Colon (tissue), 2 donors: ENCODE data around the gene INSM1.

Experiments used
- FAIRE-seq: peaks from 2 replicates; lab custom pipeline; 2012; peaks lifted over from hg19 to GRCh38; lab: Jason Lieb, UNC
- donor health status: control.
- donor health status: control.

Gene INSM1

GRCh38 chr20:20395087-20395486, 27.2 kb downstream of the INSM1 start:
- FAIRE-seq, result no peak

DNA sequence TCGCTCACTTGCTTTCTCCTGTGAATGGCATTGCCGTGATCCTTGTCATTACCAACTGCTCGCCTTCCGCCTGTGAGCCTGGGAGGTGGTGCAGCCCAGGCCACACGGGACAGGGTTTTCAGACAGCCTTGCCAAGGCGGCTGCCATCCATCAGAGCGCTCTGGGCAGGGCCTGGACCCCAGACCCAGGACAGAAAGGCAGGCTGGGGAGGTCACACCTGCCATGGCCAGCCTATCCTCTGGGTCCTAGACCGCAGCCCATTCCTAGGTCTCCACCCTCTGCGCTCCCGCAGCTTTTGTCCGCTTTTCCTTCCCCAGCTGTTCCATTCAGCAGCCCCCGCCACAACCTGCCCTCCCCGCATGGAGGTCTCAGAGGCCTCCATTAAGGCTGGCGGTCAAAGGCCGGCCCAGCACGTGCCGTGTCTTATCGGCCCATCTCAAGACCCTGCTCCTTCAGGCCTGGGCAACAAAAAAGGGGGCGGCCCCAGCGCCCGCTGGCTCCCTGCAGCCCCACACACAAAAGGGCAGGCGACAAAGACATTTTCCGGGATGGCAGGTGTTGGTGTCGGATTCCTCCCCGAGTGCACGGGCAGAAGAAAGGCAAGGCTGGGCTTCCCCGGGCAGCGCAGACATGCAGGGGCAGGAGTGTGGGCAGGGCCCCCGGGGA, 28.1 kb downstream of the INSM1 start:
- no peak for FAIRE-seq

DNA sequence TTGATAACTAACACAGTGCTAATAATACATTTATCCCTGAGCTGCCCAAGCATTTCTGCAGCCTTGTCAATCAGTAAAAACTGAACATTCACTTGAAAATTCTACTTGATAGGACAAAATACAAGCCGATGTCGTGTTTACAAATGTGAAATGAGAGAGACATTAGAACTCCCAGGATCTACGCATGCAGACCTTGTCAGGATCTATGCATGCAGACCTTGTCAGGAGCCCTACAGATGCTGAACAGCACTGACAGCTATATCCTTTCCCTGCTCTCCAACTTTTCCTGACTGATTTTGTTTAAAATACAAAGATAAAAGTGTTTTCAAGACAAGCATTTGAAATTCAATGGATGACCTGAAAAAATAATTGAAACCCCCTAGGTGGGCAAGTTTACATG, 28.9 kb downstream of the INSM1 start:
- FAIRE-seq, result no peak

- no peak for FAIRE-seq
Observed at GRCh38 chr20:20398123-20398522, 30.2 kb downstream of the INSM1 start.

- no peak for FAIRE-seq
Observed at GRCh38 chr20:20399531-20400500, 31.9 kb downstream of the INSM1 start.

DNA sequence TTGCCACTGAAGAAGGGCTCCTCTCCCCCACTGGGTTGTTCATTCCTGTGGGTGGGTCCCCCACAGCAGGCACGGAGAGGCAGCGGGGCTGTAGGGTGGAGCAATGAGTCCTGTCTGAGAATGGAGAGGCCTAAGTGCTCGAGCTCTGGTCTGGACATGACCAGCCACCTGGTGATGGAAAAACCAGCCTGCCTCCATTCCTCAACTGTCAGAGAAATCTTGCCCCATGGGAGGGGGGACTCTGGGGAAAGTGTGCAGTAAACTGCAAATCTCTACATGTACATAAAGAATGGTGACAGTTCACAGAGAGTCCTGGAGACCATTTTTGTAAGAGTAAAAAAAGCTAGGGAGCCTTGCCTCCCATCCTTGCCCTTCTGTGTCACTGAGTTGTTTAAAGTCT, 34.1 kb downstream of the INSM1 start:
- FAIRE-seq, result no peak

DNA sequence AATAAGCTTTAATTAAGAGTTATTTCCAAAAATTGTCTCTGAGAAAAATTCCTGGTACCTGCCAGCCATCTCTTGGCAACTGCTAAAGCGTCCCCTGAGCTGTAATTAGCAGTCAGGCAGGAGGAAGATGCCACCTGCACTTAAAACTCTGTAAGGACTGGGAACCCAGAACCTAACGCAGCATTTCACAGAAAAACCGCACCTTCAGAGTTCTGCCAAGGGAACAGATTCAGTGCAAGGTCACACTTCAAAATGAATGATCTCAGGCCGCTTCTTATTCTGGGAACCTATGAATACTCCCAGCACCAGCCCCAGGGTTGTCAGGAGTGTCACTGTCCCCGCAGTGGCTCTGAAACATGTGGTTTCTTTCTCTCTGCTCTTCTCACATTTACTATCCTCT, 36.7 kb downstream of the INSM1 start:
- FAIRE-seq, result no peak

DNA sequence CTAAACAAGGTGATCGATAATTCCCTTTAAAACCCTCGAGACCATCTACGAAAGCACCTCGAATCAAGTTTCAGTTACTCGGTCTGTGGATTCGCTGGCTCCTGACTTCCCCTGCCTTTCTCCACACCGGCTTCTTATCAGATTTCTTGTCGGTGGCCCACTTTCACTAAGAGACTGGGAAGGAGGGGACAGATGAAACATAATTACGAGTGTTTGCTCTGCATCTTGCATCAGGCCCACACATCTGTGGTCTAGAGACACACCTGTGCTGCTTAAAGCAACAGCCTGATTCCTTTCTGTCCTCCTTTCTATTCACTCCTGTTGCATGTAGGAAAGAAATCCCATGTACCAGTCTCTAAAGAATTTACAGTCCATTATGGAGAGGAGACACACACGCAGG, 37.7 kb downstream of the INSM1 start:
- FAIRE-seq, result no peak

GRCh38 chr20:20406306-20406705, 38.4 kb downstream of the INSM1 start:
- FAIRE-seq, result no peak

- no peak for FAIRE-seq
Observed at GRCh38 chr20:20407891-20408805, 40.2 kb downstream of the INSM1 start.

GRCh38 chr20:20409331-20409730, 41.4 kb downstream of the INSM1 start:
- no peak for FAIRE-seq

DNA sequence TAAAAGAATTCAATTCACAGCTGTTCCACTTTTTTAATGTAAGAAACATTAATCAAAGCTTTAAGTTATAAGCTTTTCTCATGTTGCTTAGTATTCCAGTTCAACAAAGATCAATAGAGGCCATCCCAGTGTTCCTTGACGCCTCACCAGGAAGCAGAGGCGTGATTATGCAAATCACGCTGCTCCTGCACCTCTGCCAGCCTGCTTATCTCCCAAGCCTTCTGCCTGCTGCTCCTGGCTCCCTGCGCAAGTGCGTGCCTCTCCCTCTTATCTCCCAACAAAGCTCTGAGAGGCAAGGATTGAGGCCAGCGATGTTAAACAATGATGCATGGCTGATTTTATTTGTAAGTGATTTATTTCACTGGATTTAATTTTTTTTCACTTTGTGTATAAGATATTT, 42.8 kb downstream of the INSM1 start:
- no peak for FAIRE-seq

DNA sequence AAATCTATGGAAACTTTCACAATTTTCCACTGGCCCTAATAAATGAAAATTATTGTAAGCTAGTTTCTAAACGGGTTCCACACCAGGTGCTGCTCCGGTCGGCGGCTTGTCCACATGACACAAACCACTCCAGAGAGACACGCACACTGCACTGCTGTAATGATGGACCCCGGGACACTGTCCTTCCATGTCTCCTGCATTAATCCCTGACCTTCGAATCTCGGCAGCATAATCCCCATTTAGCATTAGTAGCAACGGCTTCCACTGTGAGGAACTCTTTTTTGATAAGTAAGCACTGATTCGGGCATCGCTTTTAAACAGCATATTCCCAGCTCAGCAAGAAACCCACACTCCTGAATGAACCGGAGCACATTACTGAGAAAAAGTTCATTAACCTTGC, 43.5 kb downstream of the INSM1 start:
- no peak for FAIRE-seq

- no peak for FAIRE-seq
Observed at GRCh38 chr20:20411836-20412235, 43.9 kb downstream of the INSM1 start.

DNA sequence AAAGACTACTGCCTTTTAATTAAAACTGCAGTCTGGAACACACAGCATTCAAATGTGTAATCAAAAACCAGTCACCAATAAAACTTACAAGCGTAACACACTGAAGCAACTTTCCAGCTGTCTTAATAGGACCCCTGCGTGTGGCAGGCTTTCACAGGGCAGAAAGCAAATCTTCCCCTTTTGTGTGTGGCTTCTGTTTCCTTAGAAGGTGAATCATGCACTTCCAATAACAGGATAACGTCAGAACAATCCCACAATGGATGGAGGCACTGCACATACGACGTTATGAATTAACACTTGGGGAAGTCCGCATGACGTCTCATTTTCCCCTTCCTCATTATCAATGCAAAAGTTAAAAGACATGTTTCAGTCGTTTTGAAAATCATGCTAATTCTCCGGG, 44.8 kb downstream of the INSM1 start:
- no peak for FAIRE-seq

DNA sequence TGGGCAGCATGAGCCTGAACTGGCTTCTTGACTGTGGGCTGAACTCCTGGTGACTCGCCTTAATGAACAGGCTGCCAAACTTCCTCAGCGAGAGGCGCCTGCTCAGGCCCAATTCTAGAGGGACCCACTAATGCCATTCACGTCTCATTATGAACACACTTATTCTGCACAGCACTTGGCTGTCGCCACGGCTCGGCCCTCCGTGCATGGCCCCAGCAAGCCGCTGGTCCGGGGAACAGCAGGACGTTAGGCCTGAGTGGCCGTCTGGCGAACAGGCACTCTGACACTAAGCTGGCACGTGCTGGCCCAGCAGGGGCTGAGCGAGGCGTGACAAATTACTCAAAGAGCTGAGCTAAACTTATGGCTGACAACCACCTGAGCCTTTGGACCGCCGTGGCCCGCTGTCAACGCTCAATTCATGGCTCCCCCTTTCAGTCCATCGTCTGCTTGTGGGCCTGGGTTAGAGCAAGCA, 45.9 kb downstream of the INSM1 start:
- no peak for FAIRE-seq

GRCh38 chr20:20414640-20415220, 46.8 kb downstream of the INSM1 start:
- FAIRE-seq, result no peak

DNA sequence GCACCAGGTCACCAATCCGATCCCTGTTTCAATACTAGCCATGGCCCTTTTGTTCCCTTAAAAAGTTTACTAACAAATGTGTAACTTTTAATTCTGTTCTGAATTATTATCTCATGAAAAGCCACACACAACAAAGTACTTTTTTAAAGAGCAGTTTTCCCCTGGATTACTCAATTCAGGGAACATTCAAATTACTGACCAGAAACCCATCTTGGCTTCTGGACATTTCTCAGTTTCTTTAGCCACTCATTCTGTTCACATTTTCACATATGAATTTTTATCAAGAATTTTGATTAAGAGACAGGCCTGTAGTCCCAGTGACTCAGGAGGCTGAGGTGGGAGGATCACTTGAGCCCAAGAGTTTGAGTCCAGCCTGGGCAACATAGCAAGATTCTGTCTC, 47.4 kb downstream of the INSM1 start:
- no peak for FAIRE-seq

DNA sequence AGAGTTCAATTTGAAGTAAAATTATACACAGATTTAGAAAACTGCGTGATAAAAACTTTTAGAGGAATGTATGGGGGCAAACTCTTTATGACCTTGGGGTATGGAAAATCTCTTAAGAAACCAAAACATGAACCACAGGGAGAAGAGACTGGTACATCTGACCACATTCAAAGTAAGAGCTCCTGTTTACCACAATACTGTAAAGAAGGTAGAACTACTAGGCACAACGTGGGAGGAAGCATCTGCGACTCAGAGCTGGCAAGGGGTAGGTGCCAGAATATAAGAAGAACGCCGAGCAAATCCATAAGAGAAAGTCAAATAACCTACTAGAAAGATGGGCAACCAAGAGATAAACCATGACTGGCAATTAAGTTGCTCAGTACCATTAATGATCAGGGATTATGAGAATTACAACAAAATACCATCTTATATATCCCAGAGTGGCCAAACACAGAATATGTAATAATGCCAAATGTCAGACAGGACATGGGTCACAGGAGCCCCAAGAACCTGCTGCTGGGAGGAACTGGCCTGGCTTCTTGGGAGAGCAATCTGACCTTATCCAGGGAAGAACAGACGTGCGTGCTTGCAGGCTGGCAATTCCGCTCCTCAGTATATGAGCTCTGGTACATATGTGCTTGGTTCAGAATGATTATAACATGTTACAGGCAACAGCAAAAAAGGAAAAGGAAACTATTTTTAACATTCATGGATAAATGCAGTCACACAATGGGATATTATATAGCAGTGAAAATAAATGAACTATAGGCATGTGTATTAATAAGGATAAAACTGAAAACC, 50.2 kb downstream of the INSM1 start:
- FAIRE-seq, result no peak
